ENCODE data around the gene HYAL2. TPM values are rescaled to one million over a fixed set of nuclear protein-coding genes. Genes with fewer than 3 reads are reported as not detected.
A peak's percentile ranks its signal among the peaks of the same experiment; 100 is the strongest.

HYAL2 gene
- total and polyA plus RNA-seq, 7 donors = 8.6 to 62.6 (median 42.4) TPM

GRCh38 chr3:50279255-50280016, 43.1 kb downstream of the HYAL2 start:
- TF ChIP-seq POLR2A (IDR thresholded peaks at IDR 0.05) (no peak), CTCF (IDR thresholded peaks at IDR 0.05) (no peak), POLR2AphosphoS5 (IDR thresholded peaks at IDR 0.05) (no peak), EP300 (IDR thresholded peaks at IDR 0.05) (no peak)
- intact Hi-C loops (cut with DNase I) = no loop called here
- Histone ChIP-seq H3K27me3 (peaks cover 0 to 14% (median 0%) of the 10 kb centered on the region in 3 donors), H3K27ac (peak overlapping the region in 2 of 4 donors; percentile 22 to 27), H3K9me3 (no peaks in the 10 kb centered on the region), H3K4me1 (peaks cover 0 to 12% (median 5%) of the 10 kb centered on the region in 4 donors), H3K4me3 (no peak overlapping the region), H3K36me3 (peaks cover 0 to 11% (median 0%) of the 10 kb centered on the region in 4 donors)
- DNase-seq = no peak
- 90 to 91% methylated on average over 8 of the region's 8 CpGs for WGBS, 2 donors

GRCh38 chr3:50278880-50279224, 43.7 kb downstream of the HYAL2 start, which contains the start of gene LSMEM2:
TSS of gene LSMEM2 (plus strand) at chr3:50279087. CDS start at chr3:50279114, 27 bp downstream.
- intact Hi-C loops (cut with DNase I) = no loop called here
- Histone ChIP-seq H3K4me3 (no peak within 1 kb of the TSS), H3K36me3 (peaks cover 0 to 11% (median 0%) of the 10 kb centered on the region in 4 donors), H3K27me3 (peaks cover 0 to 16% (median 0%) of the 10 kb centered on the region in 3 donors), H3K9me3 (no peaks in the 10 kb centered on the region), H3K4me1 (peaks cover 0 to 17% (median 8%) of the 10 kb centered on the region in 4 donors), H3K27ac (peak within 1 kb of the TSS in 2 of 4 donors; percentile 22 to 27)
- WGBS, 2 donors = 67 to 68% methylated on average over 2 of the region's 2 CpGs
- TF ChIP-seq POLR2A (IDR thresholded peaks at IDR 0.05) (no peak), CTCF (IDR thresholded peaks at IDR 0.05) (no peak), EP300 (IDR thresholded peaks at IDR 0.05) (no peak), POLR2AphosphoS5 (IDR thresholded peaks at IDR 0.05) (no peak)
- no peak for DNase-seq

- DNase-seq = no peak
- intact Hi-C loops (cut with DNase I) = no loop called here
Measured at GRCh38 chr3:50278123-50278879, 44.2 kb downstream of the HYAL2 start.

GRCh38 chr3:50276762-50277101, 45.8 kb downstream of the HYAL2 start:
- no peak overlapping the region for H3K27ac ChIP-seq
- H3K36me3 ChIP-seq = peaks cover 0 to 11% (median 0%) of the 10 kb centered on the region in 4 donors
- H3K4me3 ChIP-seq = no peak overlapping the region
- no peaks in the 10 kb centered on the region for H3K9me3 ChIP-seq
- intact Hi-C loops (cut with DNase I) = no loop called here
- no peak for DNase-seq
- H3K27me3 ChIP-seq = peaks cover 0 to 21% (median 0%) of the 10 kb centered on the region in 3 donors
- peaks cover 0 to 31% (median 20%) of the 10 kb centered on the region in 4 donors for H3K4me1 ChIP-seq
- 80 to 90% methylated on average over 17 of the region's 17 CpGs for WGBS, 2 donors
- TF ChIP-seq POLR2A (IDR thresholded peaks at IDR 0.05) (no peak), CTCF (IDR thresholded peaks at IDR 0.05) (no peak), POLR2AphosphoS5 (IDR thresholded peaks at IDR 0.05) (no peak), EP300 (IDR thresholded peaks at IDR 0.05) (no peak)

More at GRCh38 chr3:50278123-50278879, 44.2 kb downstream of the HYAL2 start:
- Histone ChIP-seq H3K27me3 (peaks cover 0 to 21% (median 0%) of the 10 kb centered on the region in 3 donors), H3K9me3 (no peaks in the 10 kb centered on the region), H3K36me3 (peaks cover 0 to 11% (median 0%) of the 10 kb centered on the region in 4 donors), H3K27ac (peak overlapping the region in 2 of 4 donors; percentile 22 to 27), H3K4me3 (no peak overlapping the region), H3K4me1 (peaks cover 0 to 22% (median 13%) of the 10 kb centered on the region in 4 donors)
- WGBS, 2 donors = 76 to 81% methylated on average over 4 of the region's 4 CpGs
- TF ChIP-seq POLR2AphosphoS5 (IDR thresholded peaks at IDR 0.05) = no peak
- TF ChIP-seq CTCF (IDR thresholded peaks at IDR 0.05) = no peak
- TF ChIP-seq EP300 (IDR thresholded peaks at IDR 0.05) = no peak

Measured in sigmoid colon (tissue), 7 donors.